ENCODE data around the gene PXT1.

The PXT1 gene

GRCh38 chr6:36418558-36418957, 24.1 kb downstream of the PXT1 start:
- H3K9me3 ChIP-seq (ENCODE audit: control insufficient read depth, insufficient read depth, low read depth, low read length) = no peaks in the 10 kb centered on the region
- H3K4me3 ChIP-seq (ENCODE audit: low read depth, low read length) = no peak overlapping the region
- H3K4me1 ChIP-seq (ENCODE audit: control insufficient read depth, insufficient read depth, low read length) = no peaks in the 10 kb centered on the region
- ChIA-PET CTCF (interaction anchor here (1.9 kb wide), 1 partner anchor 9 kb away, joined by 4 read pairs; no protein-coding TSS in a partner anchor), POLR2A (no interaction called here)
- TF ChIP-seq ZNF658 (tag by site-specific recombination; IDR thresholded peaks at IDR 0.05) (no peak), EGR2 (tag by site-specific recombination; IDR thresholded peaks at IDR 0.05; ENCODE audit: low read depth) (0 out of 2 replicates have a peak, but pooled peaks have one; percentile 7), ZNF155 (tag by site-specific recombination; IDR thresholded peaks at IDR 0.05) (no peak), ZFHX2 (tag by site-specific recombination; conservative IDR thresholded peaks at IDR 0.05) (peak; percentile 48), ZNF10 (tag by site-specific recombination; IDR thresholded peaks at IDR 0.05) (no peak), ZNF366 (tag by site-specific recombination; conservative IDR thresholded peaks at IDR 0.05) (0 out of 2 replicates have a peak, but pooled peaks have one; percentile 16), ZNF362 (tag by site-specific recombination; IDR thresholded peaks at IDR 0.05) (no peak), TSHZ1 (tag by site-specific recombination; IDR thresholded peaks at IDR 0.05; ENCODE audit: borderline replicate concordance) (no peak), ZNF600 (tag by site-specific recombination; IDR thresholded peaks at IDR 0.05) (no peak), ZNF140 (tag by site-specific recombination; IDR thresholded peaks at IDR 0.05) (no peak), MYNN (tag by site-specific recombination; IDR thresholded peaks at IDR 0.05; ENCODE audit: borderline replicate concordance) (no peak), ZNF2 (tag by site-specific recombination; IDR thresholded peaks at IDR 0.05) (no peak), SALL2 (tag by site-specific recombination; IDR thresholded peaks at IDR 0.05; ENCODE audit: borderline replicate concordance) (no peak), ZNF623 (tag by site-specific recombination; IDR thresholded peaks at IDR 0.05) (no peak)
- TF ChIP-seq, protein P1, sequence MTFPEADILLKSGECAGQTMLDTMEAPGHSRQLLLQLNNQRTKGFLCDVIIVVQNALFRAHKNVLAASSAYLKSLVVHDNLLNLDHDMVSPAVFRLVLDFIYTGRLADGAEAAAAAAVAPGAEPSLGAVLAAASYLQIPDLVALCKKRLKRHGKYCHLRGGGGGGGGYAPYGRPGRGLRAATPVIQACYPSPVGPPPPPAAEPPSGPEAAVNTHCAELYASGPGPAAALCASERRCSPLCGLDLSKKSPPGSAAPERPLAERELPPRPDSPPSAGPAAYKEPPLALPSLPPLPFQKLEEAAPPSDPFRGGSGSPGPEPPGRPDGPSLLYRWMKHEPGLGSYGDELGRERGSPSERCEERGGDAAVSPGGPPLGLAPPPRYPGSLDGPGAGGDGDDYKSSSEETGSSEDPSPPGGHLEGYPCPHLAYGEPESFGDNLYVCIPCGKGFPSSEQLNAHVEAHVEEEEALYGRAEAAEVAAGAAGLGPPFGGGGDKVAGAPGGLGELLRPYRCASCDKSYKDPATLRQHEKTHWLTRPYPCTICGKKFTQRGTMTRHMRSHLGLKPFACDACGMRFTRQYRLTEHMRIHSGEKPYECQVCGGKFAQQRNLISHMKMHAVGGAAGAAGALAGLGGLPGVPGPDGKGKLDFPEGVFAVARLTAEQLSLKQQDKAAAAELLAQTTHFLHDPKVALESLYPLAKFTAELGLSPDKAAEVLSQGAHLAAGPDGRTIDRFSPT (tag by site-specific recombination; IDR thresholded peaks at IDR 0.05) = no peak
- TF ChIP-seq, protein P2, sequence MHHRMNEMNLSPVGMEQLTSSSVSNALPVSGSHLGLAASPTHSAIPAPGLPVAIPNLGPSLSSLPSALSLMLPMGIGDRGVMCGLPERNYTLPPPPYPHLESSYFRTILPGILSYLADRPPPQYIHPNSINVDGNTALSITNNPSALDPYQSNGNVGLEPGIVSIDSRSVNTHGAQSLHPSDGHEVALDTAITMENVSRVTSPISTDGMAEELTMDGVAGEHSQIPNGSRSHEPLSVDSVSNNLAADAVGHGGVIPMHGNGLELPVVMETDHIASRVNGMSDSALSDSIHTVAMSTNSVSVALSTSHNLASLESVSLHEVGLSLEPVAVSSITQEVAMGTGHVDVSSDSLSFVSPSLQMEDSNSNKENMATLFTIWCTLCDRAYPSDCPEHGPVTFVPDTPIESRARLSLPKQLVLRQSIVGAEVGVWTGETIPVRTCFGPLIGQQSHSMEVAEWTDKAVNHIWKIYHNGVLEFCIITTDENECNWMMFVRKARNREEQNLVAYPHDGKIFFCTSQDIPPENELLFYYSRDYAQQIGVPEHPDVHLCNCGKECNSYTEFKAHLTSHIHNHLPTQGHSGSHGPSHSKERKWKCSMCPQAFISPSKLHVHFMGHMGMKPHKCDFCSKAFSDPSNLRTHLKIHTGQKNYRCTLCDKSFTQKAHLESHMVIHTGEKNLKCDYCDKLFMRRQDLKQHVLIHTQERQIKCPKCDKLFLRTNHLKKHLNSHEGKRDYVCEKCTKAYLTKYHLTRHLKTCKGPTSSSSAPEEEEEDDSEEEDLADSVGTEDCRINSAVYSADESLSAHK (tag by site-specific recombination; IDR thresholded peaks at IDR 0.05) = no peak
- no peak overlapping the region for H3K27ac ChIP-seq (ENCODE audit: extremely low read depth, low read depth, low read length)
- no peaks in the 10 kb centered on the region for H3K36me3 ChIP-seq (ENCODE audit: control insufficient read depth in 2 of 2, insufficient read depth in 1 of 2, low read length in 2 of 2)

DNA sequence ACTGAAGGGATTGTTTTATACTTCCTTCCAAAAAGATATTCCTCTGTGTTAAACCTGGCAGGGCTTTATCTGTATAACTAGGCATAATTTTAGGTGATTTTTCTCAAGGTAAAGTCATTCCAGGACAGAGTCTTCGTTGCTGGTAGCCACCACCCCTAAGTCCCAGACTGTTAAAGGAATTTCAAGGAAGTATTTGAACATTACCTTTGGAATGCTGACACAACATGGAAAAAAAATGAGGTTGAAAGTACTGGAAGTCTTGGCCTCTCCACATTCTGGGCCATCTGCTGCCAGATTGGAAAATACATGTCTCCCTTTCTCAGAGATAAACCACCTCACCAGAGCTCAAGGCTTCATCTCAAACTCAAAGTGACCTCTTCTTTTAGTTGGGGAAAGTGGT, 28.2 kb downstream of the PXT1 start:
- Histone ChIP-seq H3K9me3 (ENCODE audit: control insufficient read depth, insufficient read depth, low read depth, low read length) (no peaks in the 10 kb centered on the region), H3K4me1 (ENCODE audit: control insufficient read depth, insufficient read depth, low read length) (no peaks in the 10 kb centered on the region), H3K4me3 (ENCODE audit: low read depth, low read length) (no peak overlapping the region), H3K27ac (ENCODE audit: extremely low read depth, low read depth, low read length) (no peak overlapping the region), H3K36me3 (ENCODE audit: control insufficient read depth in 2 of 2, insufficient read depth in 1 of 2, low read length in 2 of 2) (no peaks in the 10 kb centered on the region)
- ChIA-PET POLR2A (interaction anchor here (0.6 kb wide), 1 partner anchor 51 kb away, joined by 3 read pairs; no protein-coding TSS in a partner anchor), CTCF (interaction anchor here (0.6 to 2.1 kb wide), 2 partner anchors 9 to 45 kb away, joined by 3 to 5 read pairs; no protein-coding TSS in a partner anchor)
- TF ChIP-seq, protein P3, sequence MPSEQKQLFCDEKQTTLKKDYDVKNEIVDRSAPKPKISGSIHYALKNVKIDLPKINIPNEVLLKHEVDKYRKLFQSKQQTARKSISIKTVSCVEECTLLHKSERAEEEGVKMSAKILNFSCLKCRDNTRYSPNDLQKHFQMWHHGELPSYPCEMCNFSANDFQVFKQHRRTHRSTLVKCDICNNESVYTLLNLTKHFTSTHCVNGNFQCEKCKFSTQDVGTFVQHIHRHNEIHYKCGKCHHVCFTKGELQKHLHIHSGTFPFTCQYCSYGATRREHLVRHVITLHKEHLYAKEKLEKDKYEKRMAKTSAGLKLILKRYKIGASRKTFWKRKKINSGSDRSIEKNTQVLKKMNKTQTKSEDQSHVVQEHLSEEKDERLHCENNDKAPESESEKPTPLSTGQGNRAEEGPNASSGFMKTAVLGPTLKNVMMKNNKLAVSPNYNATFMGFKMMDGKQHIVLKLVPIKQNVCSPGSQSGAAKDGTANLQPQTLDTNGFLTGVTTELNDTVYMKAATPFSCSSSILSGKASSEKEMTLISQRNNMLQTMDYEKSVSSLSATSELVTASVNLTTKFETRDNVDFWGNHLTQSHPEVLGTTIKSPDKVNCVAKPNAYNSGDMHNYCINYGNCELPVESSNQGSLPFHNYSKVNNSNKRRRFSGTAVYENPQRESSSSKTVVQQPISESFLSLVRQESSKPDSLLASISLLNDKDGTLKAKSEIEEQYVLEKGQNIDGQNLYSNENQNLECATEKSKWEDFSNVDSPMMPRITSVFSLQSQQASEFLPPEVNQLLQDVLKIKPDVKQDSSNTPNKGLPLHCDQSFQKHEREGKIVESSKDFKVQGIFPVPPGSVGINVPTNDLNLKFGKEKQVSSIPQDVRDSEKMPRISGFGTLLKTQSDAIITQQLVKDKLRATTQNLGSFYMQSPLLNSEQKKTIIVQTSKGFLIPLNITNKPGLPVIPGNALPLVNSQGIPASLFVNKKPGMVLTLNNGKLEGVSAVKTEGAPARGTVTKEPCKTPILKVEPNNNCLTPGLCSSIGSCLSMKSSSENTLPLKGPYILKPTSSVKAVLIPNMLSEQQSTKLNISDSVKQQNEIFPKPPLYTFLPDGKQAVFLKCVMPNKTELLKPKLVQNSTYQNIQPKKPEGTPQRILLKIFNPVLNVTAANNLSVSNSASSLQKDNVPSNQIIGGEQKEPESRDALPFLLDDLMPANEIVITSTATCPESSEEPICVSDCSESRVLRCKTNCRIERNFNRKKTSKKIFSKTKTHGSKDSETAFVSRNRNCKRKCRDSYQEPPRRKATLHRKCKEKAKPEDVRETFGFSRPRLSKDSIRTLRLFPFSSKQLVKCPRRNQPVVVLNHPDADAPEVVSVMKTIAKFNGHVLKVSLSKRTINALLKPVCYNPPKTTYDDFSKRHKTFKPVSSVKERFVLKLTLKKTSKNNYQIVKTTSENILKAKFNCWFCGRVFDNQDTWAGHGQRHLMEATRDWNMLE (tag by site-specific recombination; conservative IDR thresholded peaks at IDR 0.05; ENCODE audit: low read depth) = no peak
- TF ChIP-seq ZNF175 (tag by site-specific recombination; IDR thresholded peaks at IDR 0.05) = no peak

All from HEK293 (cell line).